Measurements from ENCODE around the gene C18orf32.

GRCh38 chr18:49443837-49444236 lies 43.2 kb downstream of the C18orf32 start:
- TF ChIP-seq CTBP1 (IDR thresholded peaks at IDR 0.05; ENCODE audit: borderline replicate concordance) (no peak), ARNT (IDR thresholded peaks at IDR 0.05) (no peak), SP1 (IDR thresholded peaks at IDR 0.05) (no peak), BHLHE40 (IDR thresholded peaks at IDR 0.05; ENCODE audit: borderline replicate concordance) (no peak), TARDBP (IDR thresholded peaks at IDR 0.05) (no peak), L3MBTL2 (conservative IDR thresholded peaks at IDR 0.05) (no peak), LEF1 (IDR thresholded peaks at IDR 0.05; ENCODE audit: borderline replicate concordance) (no peak), HDGF (IDR thresholded peaks at IDR 0.05; ENCODE audit: borderline replicate concordance) (no peak), FOXA1 (IDR thresholded peaks at IDR 0.05) (no peak), FOXM1 (IDR thresholded peaks at IDR 0.05; ENCODE audit: borderline replicate concordance) (no peak)
